Measurements from ENCODE around the gene GEMIN7.

Gene GEMIN7

GRCh38 chr19:45097450-45097775 is 18.4 kb downstream of the GEMIN7 start:
- H3K4me3 ChIP-seq (ENCODE audit: insufficient read depth, low read depth, low read length), result no peak overlapping the region
- no peaks in the 10 kb centered on the region for H3K9me3 ChIP-seq (ENCODE audit: control insufficient read depth, low read length)
- peaks cover 45% of the 10 kb centered on the region for H3K4me1 ChIP-seq (ENCODE audit: control insufficient read depth, insufficient read depth, low read length)
- no peaks in the 10 kb centered on the region for H3K27me3 ChIP-seq (ENCODE audit: control insufficient read depth, insufficient read depth, low read length, poor library complexity, severe bottlenecking)
- H3K27ac ChIP-seq (ENCODE audit: insufficient read depth, low read depth, low read length, poor library complexity, severe bottlenecking), result no peak overlapping the region
- WGBS, 2 experiments, result 80 to 82% methylated on average over 7 of the region's 7 CpGs
- no peaks in the 10 kb centered on the region for H3K36me3 ChIP-seq (ENCODE audit: control insufficient read depth, insufficient read depth, low read length)

- Histone ChIP-seq H3K27ac (ENCODE audit: insufficient read depth, low read depth, low read length, poor library complexity, severe bottlenecking) (no peak overlapping the region), H3K9me3 (ENCODE audit: control insufficient read depth, low read length) (no peaks in the 10 kb centered on the region), H3K4me3 (ENCODE audit: insufficient read depth, low read depth, low read length) (no peak overlapping the region), H3K4me1 (ENCODE audit: control insufficient read depth, insufficient read depth, low read length) (peaks cover 48% of the 10 kb centered on the region), H3K36me3 (ENCODE audit: control insufficient read depth, insufficient read depth, low read length) (no peaks in the 10 kb centered on the region), H3K27me3 (ENCODE audit: control insufficient read depth, insufficient read depth, low read length, poor library complexity, severe bottlenecking) (no peaks in the 10 kb centered on the region)
- WGBS, 2 experiments, result 76 to 79% methylated on average over 16 of the region's 16 CpGs
Observed at GRCh38 chr19:45097776-45098520, 18.9 kb downstream of the GEMIN7 start.

- Histone ChIP-seq H3K4me3 (ENCODE audit: insufficient read depth, low read depth, low read length) (no peak overlapping the region), H3K27ac (ENCODE audit: insufficient read depth, low read depth, low read length, poor library complexity, severe bottlenecking) (no peak overlapping the region), H3K4me1 (ENCODE audit: control insufficient read depth, insufficient read depth, low read length) (peaks cover 53% of the 10 kb centered on the region), H3K9me3 (ENCODE audit: control insufficient read depth, low read length) (no peaks in the 10 kb centered on the region), H3K36me3 (ENCODE audit: control insufficient read depth, insufficient read depth, low read length) (no peaks in the 10 kb centered on the region), H3K27me3 (ENCODE audit: control insufficient read depth, insufficient read depth, low read length, poor library complexity, severe bottlenecking) (no peaks in the 10 kb centered on the region)
- 74 to 80% methylated on average over 15 of the region's 15 CpGs for WGBS, 2 experiments
Observed at GRCh38 chr19:45098521-45099466, 19.7 kb downstream of the GEMIN7 start.

- H3K27ac ChIP-seq (ENCODE audit: insufficient read depth, low read depth, low read length, poor library complexity, severe bottlenecking), result no peak overlapping the region
Observed at GRCh38 chr19:45099467-45100191, 20.6 kb downstream of the GEMIN7 start.

GRCh38 chr19:45100201-45100600 is 21.1 kb downstream of the GEMIN7 start:
- peaks cover 55% of the 10 kb centered on the region for H3K4me1 ChIP-seq (ENCODE audit: control insufficient read depth, insufficient read depth, low read length)
- no peaks in the 10 kb centered on the region for H3K27me3 ChIP-seq (ENCODE audit: control insufficient read depth, insufficient read depth, low read length, poor library complexity, severe bottlenecking)
- H3K36me3 ChIP-seq (ENCODE audit: control insufficient read depth, insufficient read depth, low read length), result no peaks in the 10 kb centered on the region
- WGBS, 2 experiments, result 92 to 94% methylated on average over 3 of the region's 3 CpGs
- H3K9me3 ChIP-seq (ENCODE audit: control insufficient read depth, low read length), result no peaks in the 10 kb centered on the region
- H3K27ac ChIP-seq (ENCODE audit: insufficient read depth, low read depth, low read length, poor library complexity, severe bottlenecking), result no peak overlapping the region
- no peak overlapping the region for H3K4me3 ChIP-seq (ENCODE audit: insufficient read depth, low read depth, low read length)

More at GRCh38 chr19:45099467-45100191, 20.6 kb downstream of the GEMIN7 start:
- H3K4me3 ChIP-seq (ENCODE audit: insufficient read depth, low read depth, low read length), result no peak overlapping the region
- 75 to 76% methylated on average over 25 of the region's 25 CpGs for WGBS, 2 experiments
- H3K27me3 ChIP-seq (ENCODE audit: control insufficient read depth, insufficient read depth, low read length, poor library complexity, severe bottlenecking), result no peaks in the 10 kb centered on the region
- H3K4me1 ChIP-seq (ENCODE audit: control insufficient read depth, insufficient read depth, low read length), result peaks cover 52% of the 10 kb centered on the region
- no peaks in the 10 kb centered on the region for H3K36me3 ChIP-seq (ENCODE audit: control insufficient read depth, insufficient read depth, low read length)
- no peaks in the 10 kb centered on the region for H3K9me3 ChIP-seq (ENCODE audit: control insufficient read depth, low read length)

GRCh38 chr19:45100846-45101252 is 21.8 kb downstream of the GEMIN7 start:
- Histone ChIP-seq H3K9me3 (ENCODE audit: control insufficient read depth, low read length) (no peaks in the 10 kb centered on the region), H3K27ac (ENCODE audit: insufficient read depth, low read depth, low read length, poor library complexity, severe bottlenecking) (no peak overlapping the region), H3K36me3 (ENCODE audit: control insufficient read depth, insufficient read depth, low read length) (no peaks in the 10 kb centered on the region), H3K4me1 (ENCODE audit: control insufficient read depth, insufficient read depth, low read length) (peaks cover 55% of the 10 kb centered on the region), H3K27me3 (ENCODE audit: control insufficient read depth, insufficient read depth, low read length, poor library complexity, severe bottlenecking) (no peaks in the 10 kb centered on the region), H3K4me3 (ENCODE audit: insufficient read depth, low read depth, low read length) (no peak overlapping the region)
- 92 to 93% methylated on average over 8 of the region's 8 CpGs for WGBS, 2 experiments

- peaks cover 55% of the 10 kb centered on the region for H3K4me1 ChIP-seq (ENCODE audit: control insufficient read depth, insufficient read depth, low read length)
- H3K4me3 ChIP-seq (ENCODE audit: insufficient read depth, low read depth, low read length), result no peak overlapping the region
- H3K9me3 ChIP-seq (ENCODE audit: control insufficient read depth, low read length), result no peaks in the 10 kb centered on the region
- no peaks in the 10 kb centered on the region for H3K27me3 ChIP-seq (ENCODE audit: control insufficient read depth, insufficient read depth, low read length, poor library complexity, severe bottlenecking)
- WGBS, 2 experiments, result 92% methylated on average over 8 of the region's 8 CpGs
- no peak overlapping the region for H3K27ac ChIP-seq (ENCODE audit: insufficient read depth, low read depth, low read length, poor library complexity, severe bottlenecking)
- no peaks in the 10 kb centered on the region for H3K36me3 ChIP-seq (ENCODE audit: control insufficient read depth, insufficient read depth, low read length)
Observed at GRCh38 chr19:45101806-45102205, 22.7 kb downstream of the GEMIN7 start.

GRCh38 chr19:45102481-45102880 is 23.4 kb downstream of the GEMIN7 start:
- H3K36me3 ChIP-seq (ENCODE audit: control insufficient read depth, insufficient read depth, low read length), result no peaks in the 10 kb centered on the region
- H3K27me3 ChIP-seq (ENCODE audit: control insufficient read depth, insufficient read depth, low read length, poor library complexity, severe bottlenecking), result no peaks in the 10 kb centered on the region
- H3K9me3 ChIP-seq (ENCODE audit: control insufficient read depth, low read length), result no peaks in the 10 kb centered on the region
- H3K4me3 ChIP-seq (ENCODE audit: insufficient read depth, low read depth, low read length), result no peak overlapping the region
- WGBS, 2 experiments, result 95 to 96% methylated on average over 7 of the region's 7 CpGs
- H3K27ac ChIP-seq (ENCODE audit: insufficient read depth, low read depth, low read length, poor library complexity, severe bottlenecking), result no peak overlapping the region
- H3K4me1 ChIP-seq (ENCODE audit: control insufficient read depth, insufficient read depth, low read length), result peaks cover 55% of the 10 kb centered on the region

GRCh38 chr19:45103156-45103507 is 24.1 kb downstream of the GEMIN7 start:
- peaks cover 49% of the 10 kb centered on the region for H3K4me1 ChIP-seq (ENCODE audit: control insufficient read depth, insufficient read depth, low read length)
- H3K9me3 ChIP-seq (ENCODE audit: control insufficient read depth, low read length), result no peaks in the 10 kb centered on the region
- no peak overlapping the region for H3K4me3 ChIP-seq (ENCODE audit: insufficient read depth, low read depth, low read length)
- H3K36me3 ChIP-seq (ENCODE audit: control insufficient read depth, insufficient read depth, low read length), result no peaks in the 10 kb centered on the region
- no peaks in the 10 kb centered on the region for H3K27me3 ChIP-seq (ENCODE audit: control insufficient read depth, insufficient read depth, low read length, poor library complexity, severe bottlenecking)
- WGBS, 2 experiments, result 78 to 82% methylated on average over 15 of the region's 15 CpGs
- peak overlapping the region; percentile 36 for H3K27ac ChIP-seq (ENCODE audit: insufficient read depth, low read depth, low read length, poor library complexity, severe bottlenecking)
